Dermis microvascular lymphatic vessel endothelial cell (primary cell): ENCODE results near the gene KCND3. TPM values are rescaled to one million over a fixed set of nuclear protein-coding genes. Genes with fewer than 3 reads are reported as not detected.

Source experiments
- DNase-seq, 2 donors: peaks; one replicate each; pipeline versions ENCODE4 v3.0.0 to v3.0.0-alpha.2; 2010; ENCODE audit warnings: low read depth in 2 of 2
- total RNA-seq: library from RNA; depleted of rRNA; stranded (reverse); fragments of >200 nt; gene quantifications from 2 replicates; pipeline ENCODE4 v1.2.1, GENCODE V29; 2014

Gene KCND3
- total RNA-seq, 1 donor from 2014 or later = 0.13 TPM

- no peak for DNase-seq
Observed at GRCh38 chr1:111959436-111959835, 30.0 kb downstream of the KCND3 start.

GRCh38 chr1:111958851-111959250 is 30.6 kb downstream of the KCND3 start:
- DNase-seq = no peak

- no peak for DNase-seq
Observed at GRCh38 chr1:111958075-111958474, 31.4 kb downstream of the KCND3 start.

GRCh38 chr1:111956155-111956771 is 33.2 kb downstream of the KCND3 start:
- DNase-seq = no peak

- DNase-seq = no peak
Observed at GRCh38 chr1:111955755-111956154, 33.7 kb downstream of the KCND3 start.

DNA sequence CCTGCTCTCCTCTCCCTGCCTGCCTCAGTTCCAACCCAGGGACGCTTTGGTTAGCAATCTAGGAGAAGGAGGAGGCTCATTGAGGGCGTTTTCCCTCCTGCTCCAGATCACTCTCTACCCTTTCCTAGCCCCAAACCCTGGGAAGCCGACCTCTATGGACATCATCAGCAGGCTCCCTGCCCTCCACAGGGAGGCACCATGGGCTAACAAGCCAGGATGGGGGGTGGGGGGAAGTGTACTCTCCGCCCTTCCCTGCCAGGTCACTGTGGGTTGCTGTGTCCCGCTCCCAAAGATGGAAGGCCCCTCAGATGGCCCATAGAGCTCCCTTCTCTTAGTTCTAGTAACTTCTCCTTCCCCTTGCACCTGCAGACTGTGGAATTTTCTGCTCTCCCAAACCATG is 35.7 kb downstream of the KCND3 start:
- no peak for DNase-seq

DNA sequence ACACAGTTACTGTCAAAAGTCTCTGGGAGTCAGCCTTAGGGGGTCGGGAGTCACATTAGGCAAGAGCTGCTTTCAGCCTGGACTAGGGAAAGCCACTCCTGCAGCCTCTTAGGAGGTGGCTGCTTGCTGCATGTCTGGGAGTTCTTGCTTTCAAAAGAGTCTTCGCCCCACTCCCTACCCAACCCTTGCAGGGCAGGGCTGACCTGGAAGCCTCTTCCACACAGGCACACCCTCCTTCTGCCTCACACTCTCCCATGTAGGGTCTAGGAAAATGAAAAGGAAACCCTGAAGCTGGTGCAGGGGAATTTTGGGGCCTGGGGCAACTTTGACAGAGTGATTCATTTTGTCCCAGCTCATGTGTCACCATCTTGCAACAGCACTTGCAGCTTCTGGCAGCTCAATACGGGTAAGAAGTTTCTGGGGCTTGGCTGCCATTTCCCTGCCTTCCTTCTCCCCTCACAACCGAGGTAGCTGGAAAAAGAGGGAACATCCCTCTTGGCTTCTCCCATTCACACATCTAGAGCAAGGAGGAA is 37.3 kb downstream of the KCND3 start:
- no peak for DNase-seq

- DNase-seq = no peak
Observed at GRCh38 chr1:111948209-111949171, 41.0 kb downstream of the KCND3 start.

DNA sequence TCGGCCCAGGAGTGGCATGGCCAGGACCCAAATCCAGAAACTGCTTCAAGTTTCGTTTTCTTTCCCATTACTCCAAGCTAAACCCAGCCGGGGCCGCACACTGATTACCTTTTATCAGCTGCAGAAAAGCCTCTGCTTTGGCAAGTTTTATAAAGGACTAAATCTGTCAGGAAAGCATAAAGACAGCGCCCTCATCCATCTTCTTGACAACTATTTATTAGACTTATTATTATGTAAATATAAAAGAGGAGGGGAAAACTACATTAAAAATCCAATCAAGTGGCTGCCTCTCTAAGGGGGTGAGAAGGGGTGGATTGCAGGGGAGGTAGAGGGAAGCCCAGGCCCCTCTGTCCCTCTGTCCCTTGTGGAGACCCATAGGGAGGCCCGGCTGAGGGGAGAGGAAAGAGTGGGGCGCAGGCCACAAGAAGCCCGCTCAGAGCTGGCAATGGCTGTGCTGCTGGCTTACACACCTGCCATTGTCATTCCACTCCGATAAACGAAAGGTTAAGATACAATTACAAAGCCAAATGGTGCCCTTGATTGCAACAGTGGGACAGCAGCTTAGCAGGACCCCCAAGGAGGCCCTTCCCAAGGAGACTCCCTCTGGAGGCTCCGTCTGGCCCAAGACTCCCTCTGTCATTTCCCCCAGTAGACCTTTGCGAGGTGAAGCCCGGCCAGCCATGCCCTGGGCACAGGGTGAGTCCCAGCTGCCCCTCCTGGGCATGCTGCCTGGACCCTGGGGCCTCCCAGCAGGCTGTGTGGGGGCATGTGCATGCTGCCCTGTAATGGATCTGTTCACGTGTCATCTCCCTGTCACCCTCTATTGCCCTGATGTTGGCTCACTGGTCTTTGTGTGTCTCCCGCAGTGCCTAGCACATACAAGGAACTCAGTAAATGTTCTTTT is 45.4 kb downstream of the KCND3 start:
- no peak for DNase-seq

DNA sequence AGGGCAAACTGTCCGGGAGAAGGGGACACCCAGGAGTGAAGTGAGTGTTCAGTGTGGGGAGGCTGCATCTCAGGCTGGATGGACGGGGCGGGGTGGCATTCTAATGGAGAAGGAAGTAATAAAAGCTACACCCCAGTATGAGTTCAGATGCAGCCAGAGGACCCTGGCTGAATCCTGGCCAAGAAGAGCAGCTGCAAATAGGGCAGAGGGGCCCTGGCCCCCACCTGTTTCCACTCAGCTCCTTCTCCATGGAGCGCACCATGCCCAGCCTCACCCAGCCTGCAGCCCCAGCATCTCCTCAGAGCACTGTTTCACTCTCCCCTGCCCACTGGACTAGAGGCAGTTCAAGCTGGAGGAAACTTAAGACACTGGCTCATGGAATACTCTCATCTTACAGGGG is 46.4 kb downstream of the KCND3 start:
- no peak for DNase-seq

DNA sequence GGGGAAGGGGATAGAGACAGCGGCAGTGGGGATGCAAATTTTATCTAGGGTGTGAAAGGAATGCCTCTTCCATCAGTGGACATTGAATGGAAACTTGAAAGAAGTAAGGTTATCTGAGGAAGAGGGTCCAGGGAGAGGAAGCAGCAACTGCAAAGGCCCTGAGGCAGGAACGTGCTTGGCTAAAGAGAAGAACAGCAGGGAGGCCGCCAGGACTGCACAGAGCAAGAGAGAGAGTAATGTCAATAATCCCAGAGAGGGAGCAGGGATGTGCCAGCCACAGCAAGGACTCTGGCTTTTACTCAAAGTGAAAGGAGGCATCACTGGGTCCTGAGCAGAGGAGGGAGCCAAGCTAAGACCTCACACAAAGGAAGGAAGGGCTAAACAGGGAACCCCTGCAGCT is 50.9 kb downstream of the KCND3 start:
- no peak for DNase-seq

DNA sequence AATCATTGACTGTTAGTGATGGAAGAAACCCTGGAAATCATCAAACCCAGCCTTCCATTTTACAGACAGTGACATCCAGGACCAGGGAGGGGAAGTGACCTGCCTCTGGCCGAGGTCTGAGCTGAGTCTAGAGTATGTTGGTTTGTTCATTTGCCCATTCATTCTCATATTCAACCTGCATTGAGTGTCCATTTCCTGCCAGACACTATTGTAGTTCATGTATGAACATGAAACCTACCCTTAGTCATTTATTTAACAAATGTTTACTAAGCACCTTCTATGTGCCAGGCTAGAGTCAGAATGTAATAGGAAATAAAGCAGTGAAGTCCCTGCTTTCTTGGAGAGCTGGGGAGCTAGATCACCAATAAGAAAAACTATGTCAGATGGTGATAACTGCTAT is 51.3 kb downstream of the KCND3 start:
- DNase-seq = no peak

GRCh38 chr1:111937147-111937725 is 52.2 kb downstream of the KCND3 start:
- no peak for DNase-seq

DNA sequence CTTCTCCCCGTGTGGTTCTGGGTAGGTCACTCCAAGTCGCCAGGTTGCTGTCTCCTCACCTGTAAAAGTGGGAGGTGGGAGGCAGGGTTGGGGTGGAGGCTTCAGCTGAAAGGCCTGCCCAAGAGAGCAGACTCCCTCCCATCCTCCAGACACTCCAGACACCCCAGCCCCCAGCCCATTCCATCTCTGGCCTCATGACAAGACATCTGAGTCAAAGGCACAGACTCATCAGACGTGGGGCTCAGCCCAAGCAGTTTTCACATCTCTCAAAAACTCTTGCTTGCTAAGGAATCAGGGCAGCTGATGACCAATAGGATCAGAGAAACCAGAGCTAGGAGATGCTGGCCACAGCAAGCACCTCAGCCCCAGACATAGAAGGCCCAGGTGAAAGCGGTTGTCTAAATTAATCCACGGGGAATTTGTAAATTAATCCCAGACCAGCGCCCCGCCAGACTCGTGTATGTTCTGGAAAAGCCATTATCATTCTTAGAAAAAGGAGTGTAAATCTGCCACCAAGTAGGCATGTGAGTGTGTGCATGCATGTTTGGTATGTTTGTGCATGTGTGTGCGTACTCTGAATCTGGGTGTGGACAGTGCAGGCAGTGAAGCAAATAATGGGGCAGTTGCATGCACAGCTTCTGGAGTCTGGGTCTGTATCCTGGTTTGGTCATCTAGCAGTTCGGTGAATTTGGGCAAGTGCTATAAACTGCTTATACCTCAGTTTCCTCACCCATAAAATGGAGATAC is 55.2 kb downstream of the KCND3 start:
- DNase-seq = no peak

DNA sequence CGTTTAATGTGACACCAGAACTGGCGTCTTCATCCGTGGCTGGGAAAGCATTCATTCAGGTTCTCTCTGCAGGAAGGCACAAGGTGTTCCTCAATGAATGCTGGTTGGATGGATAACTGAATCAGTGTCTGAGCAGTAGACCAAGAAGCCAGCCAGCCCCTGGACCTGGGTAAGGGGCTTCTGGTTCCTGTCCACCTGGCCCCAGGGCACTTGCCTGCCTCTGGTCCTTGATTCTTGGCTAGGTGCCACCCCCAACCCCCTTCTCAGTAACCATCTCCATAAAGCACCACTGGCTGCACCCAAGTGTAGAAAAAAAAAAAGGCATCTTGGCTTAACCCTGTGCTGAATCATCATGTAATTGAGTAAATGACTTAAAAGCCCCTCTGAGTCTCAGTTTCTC is 59.1 kb downstream of the KCND3 start:
- DNase-seq = no peak

DNA sequence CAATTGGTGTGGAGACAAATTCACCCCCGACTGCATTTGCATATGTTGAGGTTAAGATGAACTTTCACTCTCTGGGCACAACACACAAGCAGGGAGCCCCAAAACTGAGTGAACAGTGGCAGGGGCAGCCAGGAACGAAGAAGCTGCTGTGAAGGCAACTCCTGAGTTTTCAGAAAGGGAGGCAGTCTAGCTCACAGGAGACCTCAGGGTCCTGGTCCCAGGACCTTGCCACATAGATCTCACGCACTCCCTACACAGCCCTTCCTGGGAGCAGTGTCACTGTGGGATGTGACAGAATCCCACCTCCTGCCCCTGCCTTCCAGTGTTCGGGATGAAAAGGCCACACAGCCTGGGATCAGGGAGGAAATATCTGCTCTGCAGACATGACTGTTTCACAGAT is 60.9 kb downstream of the KCND3 start:
- DNase-seq = no peak

DNA sequence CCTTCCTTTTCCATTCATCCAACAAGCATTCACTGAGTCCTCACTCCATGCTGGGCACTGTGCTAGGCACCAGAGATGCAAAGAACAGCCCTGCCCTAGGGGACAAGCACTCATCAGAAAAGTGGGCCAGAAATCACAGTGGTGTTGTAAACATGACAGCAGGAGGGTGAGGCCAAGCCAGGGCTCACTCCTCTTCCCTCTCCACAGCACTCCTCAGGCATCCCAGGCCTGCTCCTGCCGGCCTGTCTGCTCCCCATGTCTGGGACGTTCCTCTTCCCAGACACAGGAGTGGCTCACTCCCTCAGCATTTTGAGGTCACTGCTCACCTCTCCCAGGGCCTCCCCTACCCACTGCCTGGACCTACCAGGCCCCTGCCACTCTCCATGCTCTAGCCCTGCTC is 61.8 kb downstream of the KCND3 start:
- DNase-seq = no peak

DNA sequence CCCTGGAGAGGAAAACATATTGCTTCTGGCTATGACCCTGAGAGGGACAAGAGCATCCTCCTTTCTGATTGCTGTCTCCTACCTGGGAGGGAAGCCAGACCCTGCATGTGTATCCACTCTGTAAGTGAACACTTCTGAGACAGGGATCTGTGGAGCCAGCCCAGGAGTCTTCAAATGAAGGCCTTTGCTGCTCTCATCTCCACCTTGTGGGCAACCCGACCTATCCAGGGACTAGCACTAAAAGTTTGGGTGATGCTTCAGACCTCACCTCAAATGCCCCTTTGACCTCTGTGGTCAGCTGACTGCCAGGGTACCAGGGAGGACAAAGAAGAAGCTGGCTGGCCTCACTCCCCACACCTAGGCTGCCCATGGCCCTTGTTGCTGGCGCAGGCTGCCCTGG is 64.7 kb downstream of the KCND3 start:
- no peak for DNase-seq

DNA sequence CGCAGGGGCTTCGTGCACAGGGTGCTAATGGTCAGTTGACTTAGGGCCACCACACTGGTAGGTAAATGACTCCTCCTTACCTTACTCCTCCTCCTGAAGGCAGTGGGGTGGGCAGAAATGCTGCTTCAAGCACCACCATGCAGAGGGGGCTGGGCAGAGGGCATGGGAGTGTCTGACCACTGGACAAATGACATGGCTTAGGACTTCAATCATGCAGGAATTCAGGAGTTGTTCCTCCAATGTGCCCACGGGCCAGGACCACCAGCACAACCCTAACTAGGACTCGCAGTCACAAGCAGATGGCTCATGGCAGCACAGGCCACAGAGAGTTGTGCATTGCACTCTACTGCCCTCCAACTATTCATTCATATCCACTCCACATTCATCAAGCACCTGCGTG is 65.7 kb downstream of the KCND3 start:
- DNase-seq = no peak

DNA sequence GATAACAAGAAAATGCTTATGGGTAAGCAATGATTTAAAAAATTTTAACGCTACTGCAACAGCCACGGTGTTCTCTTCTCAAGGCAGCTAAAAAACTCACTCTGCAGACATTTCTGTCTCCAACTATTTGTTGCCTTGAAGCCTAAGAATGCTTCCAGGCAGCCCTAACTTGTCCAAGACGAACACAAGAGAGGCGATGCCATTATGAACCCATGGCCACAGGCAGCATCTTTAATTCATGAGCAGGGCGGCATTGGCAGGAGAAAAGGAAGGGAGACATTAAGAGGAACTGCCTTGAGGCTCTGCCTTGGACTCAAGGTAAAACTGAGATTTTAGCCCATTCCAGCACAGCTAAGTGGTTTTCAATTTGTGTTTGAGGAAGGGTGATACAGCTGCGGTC is 67.5 kb downstream of the KCND3 start:
- no peak for DNase-seq
